ENCODE data around the gene ADAM33.

- no peak for TF ChIP-seq POLR2A (IDR thresholded peaks at IDR 0.05; ENCODE audit: control extremely low read depth in 1 of 2, low read depth in 2 of 2, low read length in 2 of 2)
- TF ChIP-seq EP300 (IDR thresholded peaks at IDR 0.05; ENCODE audit: borderline replicate concordance in 1 of 2, low read depth in 2 of 2, low read length in 2 of 2): no peak
- TF ChIP-seq KDM1A (IDR thresholded peaks at IDR 0.05; ENCODE audit: borderline replicate concordance, low read length): no peak
- no peak for TF ChIP-seq POLR2AphosphoS5 (IDR thresholded peaks at IDR 0.05; ENCODE audit: low read depth, low read length)
- no peak for TF ChIP-seq MAX (IDR thresholded peaks at IDR 0.05)
- TF ChIP-seq ZNF274 (IDR thresholded peaks at IDR 0.05; ENCODE audit: borderline replicate concordance, extremely low read depth, low read length): no peak
- no peak for TF ChIP-seq CTCF (IDR thresholded peaks at IDR 0.05; ENCODE audit: control extremely low read depth in 1 of 3, insufficient read depth in 1 of 3, low read depth in 1 of 3, low read length in 3 of 3)
- no peak for TF ChIP-seq CHD2 (IDR thresholded peaks at IDR 0.05; ENCODE audit: low read length)
These were observed 30.6 kb upstream of the ADAM33 start, which contains the start of gene SIGLEC1 for GRCh38 chr20:3712279-3712873.

All from H1 (cell line).